Globus pallidus (tissue), 1 donor: Measurements from ENCODE around the gene RNF152.
A peak's percentile ranks its signal among the peaks of the same experiment; 100 is the strongest.

ENCODE experiments used
- DNase-seq: peaks from one replicate; pipeline ENCODE4 v3.0.0-alpha.2; 2015; ENCODE audit warnings: low spot score

Gene RNF152, protein sequence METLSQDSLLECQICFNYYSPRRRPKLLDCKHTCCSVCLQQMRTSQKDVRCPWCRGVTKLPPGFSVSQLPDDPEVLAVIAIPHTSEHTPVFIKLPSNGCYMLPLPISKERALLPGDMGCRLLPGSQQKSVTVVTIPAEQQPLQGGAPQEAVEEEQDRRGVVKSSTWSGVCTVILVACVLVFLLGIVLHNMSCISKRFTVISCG

GRCh38 chr18:61892683-61893308 is at the start of gene RNF152:
Gene RNF152 (minus strand): TSS chr18:61893007. CDS start chr18:61816463, 76,544 bp downstream.
- peak; percentile 41 for DNase-seq

DNA sequence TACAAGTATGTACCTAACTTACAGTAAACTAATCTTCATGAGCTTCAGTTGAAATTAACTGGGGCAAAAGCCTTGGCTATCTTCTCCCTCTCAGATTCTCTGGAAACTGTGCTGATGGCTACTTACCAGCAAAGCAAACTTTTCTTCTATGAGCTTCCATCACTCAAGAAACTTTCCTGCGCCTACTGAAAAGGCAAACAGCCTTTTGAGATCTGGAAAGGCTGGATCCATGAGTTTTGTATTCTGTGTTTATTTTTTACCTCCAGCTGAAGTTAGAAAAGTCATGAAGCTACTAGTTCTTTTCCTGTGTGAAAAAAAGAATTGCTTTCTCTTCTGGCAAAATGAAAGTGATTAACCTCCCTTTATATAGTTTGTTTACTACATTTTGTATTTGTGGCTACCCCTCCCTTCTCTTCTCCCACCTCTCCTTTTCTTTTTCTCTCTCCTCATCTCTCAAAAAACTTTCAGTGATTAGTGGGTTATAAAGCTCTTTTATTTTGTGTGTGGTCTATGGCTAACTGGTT is 49.2 kb upstream of the RNF152 start:
- DNase-seq: no peak

DNA sequence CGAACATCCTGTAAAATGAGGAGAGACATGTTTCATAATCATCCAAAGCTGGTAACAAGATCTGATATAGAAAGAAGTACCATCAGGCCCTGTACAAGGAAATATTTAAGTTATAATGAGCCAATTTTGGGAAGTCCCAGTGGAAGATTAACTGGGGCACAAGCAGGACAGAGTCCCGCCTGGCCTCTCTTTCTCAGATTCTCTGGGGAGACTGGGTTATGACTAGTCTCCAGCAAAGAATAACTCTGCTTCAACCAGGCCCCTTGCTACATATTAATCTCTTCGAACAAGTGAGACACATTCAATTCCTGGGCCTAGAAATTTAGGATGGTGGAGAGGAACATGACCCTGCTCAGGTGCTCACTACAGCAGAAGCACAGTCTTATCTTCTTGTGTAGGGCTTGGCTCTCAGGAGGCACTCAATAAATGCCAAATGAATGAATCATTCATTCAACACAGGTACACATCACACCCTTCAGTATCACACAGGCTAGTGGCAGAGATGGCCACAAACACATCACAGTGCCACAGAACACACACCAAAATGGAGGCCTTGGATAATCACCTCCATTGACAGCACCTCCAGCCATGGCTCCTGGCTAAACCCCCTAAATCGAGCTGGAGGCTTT is 46.4 kb upstream of the RNF152 start:
- no peak for DNase-seq

- no peak for DNase-seq
Measured at GRCh38 chr18:61935362-61935761, 42.6 kb upstream of the RNF152 start.

- no peak for DNase-seq
Measured at GRCh38 chr18:61931654-61932379, 39.0 kb upstream of the RNF152 start.

- no peak for DNase-seq
Measured at GRCh38 chr18:61929881-61930640, 37.3 kb upstream of the RNF152 start.

- no peak for DNase-seq
Measured at GRCh38 chr18:61926532-61926931, 33.7 kb upstream of the RNF152 start.

- DNase-seq: no peak
Measured at GRCh38 chr18:61924550-61924949, 31.7 kb upstream of the RNF152 start.

- no peak for DNase-seq
Measured at GRCh38 chr18:61922435-61922834, 29.6 kb upstream of the RNF152 start.

GRCh38 chr18:61921621-61922235 is 28.9 kb upstream of the RNF152 start:
- DNase-seq: no peak

- DNase-seq: no peak
Measured at GRCh38 chr18:61917818-61918217, 25.0 kb upstream of the RNF152 start.

DNA sequence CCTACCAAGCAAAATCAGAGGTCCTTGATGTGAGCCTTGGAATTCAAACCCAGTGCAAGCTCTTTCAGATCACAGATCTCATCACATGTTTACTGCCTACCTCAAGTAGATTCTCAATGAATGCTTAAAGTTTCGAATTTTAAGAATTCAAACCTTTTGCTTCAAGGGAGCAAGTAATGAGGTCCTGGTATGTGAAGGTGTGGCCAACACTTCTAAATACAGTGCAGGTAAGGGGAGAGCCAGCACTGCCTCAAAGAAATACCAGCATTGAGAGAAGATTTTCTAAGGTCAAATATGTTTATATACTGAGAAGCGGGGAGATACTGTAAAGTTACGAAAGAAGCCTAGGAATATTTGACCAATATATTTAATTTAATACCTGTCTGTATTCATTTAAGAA is 19.7 kb upstream of the RNF152 start:
- DNase-seq: no peak

GRCh38 chr18:61910101-61910500 is 17.3 kb upstream of the RNF152 start:
- no peak for DNase-seq

DNA sequence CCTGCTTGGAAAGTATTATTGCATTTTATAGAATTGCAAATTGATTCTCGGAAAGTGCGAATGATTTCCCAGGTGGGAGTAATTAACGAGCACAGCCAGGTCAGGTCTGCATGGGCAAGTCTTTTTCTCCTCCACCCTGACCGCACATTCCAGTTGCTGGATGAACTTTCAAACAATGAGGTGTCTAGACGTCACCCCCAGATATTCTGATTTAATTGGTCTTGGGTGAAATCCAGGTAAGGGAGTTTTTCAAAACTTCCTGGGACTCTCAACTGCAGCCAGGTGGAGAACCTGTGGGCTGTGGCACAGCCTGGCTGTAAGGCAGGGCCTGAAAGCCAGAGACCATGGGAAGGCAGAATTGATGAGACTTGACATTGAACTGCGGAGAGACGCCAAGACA is 15.9 kb upstream of the RNF152 start:
- no peak for DNase-seq

DNA sequence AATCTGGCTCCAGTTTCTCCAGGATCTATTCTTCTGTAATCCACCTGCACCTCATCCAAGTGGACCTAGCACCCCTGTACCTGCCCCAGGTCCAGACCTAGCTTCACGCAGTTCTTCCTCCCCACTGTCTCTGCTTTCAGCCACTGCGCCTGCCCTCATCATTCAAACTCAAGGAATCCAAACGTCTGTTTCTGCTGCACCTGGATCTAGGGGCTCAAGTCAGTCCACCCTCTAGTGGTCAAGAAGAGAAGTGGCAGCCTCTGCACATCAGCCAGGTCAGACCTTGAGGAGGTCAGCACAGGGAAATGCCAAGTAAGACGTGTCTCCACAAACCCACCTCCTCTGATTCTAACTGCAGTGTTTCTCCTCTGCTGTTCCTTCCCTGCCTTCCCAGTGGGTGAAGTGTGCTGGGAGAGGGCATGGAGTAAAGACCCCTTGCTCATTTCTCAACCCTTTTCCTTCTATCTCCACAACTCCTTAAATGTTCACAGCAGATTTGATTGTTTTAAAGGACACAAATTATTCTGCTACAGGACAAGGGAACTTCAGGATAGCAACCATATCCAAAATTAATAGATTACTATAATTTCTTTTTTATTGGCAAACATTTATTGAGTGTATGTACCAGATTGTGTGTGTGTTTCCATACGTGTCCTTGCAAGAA is 8.6 kb upstream of the RNF152 start:
- DNase-seq: no peak

DNA sequence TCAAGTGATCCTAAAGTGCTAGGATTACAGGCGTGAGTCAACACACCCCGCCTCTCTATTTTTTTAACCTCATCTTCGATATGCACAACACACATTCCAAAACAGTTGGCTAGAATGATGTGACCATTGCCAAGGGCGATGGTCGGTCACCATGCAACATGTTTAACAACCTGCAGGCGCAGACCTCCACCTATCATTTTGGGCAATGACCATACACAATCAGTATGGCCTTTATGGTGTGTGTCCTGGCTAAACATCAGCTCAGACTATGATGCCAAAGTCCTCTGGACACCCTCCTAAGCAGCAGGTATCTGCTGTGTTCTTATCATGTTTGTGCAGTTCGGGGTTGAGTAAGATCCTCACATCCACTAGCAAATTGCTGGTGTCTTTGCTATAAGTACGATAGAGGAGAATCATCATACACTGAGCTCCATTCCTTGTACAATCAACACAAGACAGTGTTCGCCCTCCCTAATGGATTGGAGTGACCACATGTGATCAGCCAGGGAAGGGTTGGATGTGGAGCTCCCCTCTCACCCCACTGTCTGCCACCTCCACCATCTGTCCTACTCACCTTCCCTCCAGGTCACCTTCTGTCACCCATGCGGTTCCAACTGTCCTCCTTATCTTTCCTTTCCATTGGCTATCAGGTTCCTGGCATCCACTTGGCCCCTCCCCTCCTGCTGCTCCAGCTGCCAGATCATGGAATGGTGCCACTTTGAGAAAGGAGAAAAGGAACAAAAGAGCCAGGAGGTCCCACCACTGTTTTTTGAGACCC is 7.9 kb upstream of the RNF152 start:
- no peak for DNase-seq

GRCh38 chr18:61898640-61899101 is 5.9 kb upstream of the RNF152 start:
- DNase-seq: no peak

GRCh38 chr18:61896757-61897156 is 4.0 kb upstream of the RNF152 start:
- DNase-seq: no peak

DNA sequence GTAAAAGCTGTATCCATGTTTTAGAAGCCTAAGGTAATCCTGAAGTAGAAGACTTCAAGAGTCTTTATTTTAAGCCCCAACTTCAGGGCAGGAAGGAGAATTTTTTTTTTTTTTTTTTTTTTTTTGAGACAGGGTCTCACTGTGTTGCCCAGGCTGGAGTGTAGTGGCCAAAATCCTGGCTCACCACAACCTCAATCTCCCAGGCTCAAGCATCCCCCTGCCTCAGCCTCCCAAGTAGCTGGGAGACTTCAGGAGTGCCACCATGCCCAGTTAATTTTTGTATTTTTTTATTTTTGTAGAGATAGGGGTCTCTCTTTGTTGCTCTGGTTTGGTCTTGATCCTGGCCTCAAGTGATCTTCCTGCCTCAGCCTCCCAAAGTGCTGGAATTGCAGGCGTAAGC is 3.3 kb upstream of the RNF152 start:
- DNase-seq: no peak
